ENCODE data around the gene TTC4.

Gene TTC4

GRCh38 chr1:54705153-54705552, 10.5 kb upstream of the TTC4 start:
- DNase-seq (ENCODE audit: low read depth in 2 of 2): no peak

- DNase-seq (ENCODE audit: low read depth in 2 of 2): no peak
Measured at GRCh38 chr1:54706419-54706818, 9.2 kb upstream of the TTC4 start.

GRCh38 chr1:54708385-54708784, 7.3 kb upstream of the TTC4 start:
- DNase-seq (ENCODE audit: low read depth in 2 of 2): no peak

- no peak for DNase-seq (ENCODE audit: low read depth in 2 of 2)
Measured at GRCh38 chr1:54709547-54710292, 5.9 kb upstream of the TTC4 start.

- DNase-seq (ENCODE audit: low read depth in 2 of 2): no peak
Measured at GRCh38 chr1:54710434-54710833, 5.2 kb upstream of the TTC4 start.

- no peak for DNase-seq (ENCODE audit: low read depth in 2 of 2)
Measured at GRCh38 chr1:54710841-54711240, 4.8 kb upstream of the TTC4 start.

- no peak for DNase-seq (ENCODE audit: low read depth in 2 of 2)
Measured at GRCh38 chr1:54711536-54711935, 4.1 kb upstream of the TTC4 start.

GRCh38 chr1:54714881-54715492, 674 bp upstream of the TTC4 start:
- DNase-seq (ENCODE audit: low read depth in 2 of 2): no peak

GRCh38 chr1:54716299-54717047, 812 bp downstream of the TTC4 start:
- peak in 1 of 2 experiments; percentile 0 for DNase-seq (ENCODE audit: low read depth in 2 of 2)

GRCh38 chr1:54721719-54722118, 6.1 kb downstream of the TTC4 start:
- no peak for DNase-seq (ENCODE audit: low read depth in 2 of 2)

GRCh38 chr1:54723985-54724384, 8.3 kb downstream of the TTC4 start:
- no peak for DNase-seq (ENCODE audit: low read depth in 2 of 2)

- DNase-seq (ENCODE audit: low read depth in 2 of 2): no peak
Measured at GRCh38 chr1:54724771-54725170, 9.1 kb downstream of the TTC4 start.

- no peak for DNase-seq (ENCODE audit: low read depth in 2 of 2)
Measured at GRCh38 chr1:54728027-54728426, 12.4 kb downstream of the TTC4 start.

GRCh38 chr1:54736685-54737084, 21.0 kb downstream of the TTC4 start:
- DNase-seq (ENCODE audit: low read depth in 2 of 2): no peak

GRCh38 chr1:54738244-54738643, 22.6 kb downstream of the TTC4 start:
- no peak for DNase-seq (ENCODE audit: low read depth in 2 of 2)

GRCh38 chr1:54741531-54741930, 25.9 kb downstream of the TTC4 start:
- DNase-seq (ENCODE audit: low read depth in 2 of 2): no peak

- DNase-seq (ENCODE audit: low read depth in 2 of 2): no peak
Measured at GRCh38 chr1:54742282-54742681, 26.6 kb downstream of the TTC4 start.

GRCh38 chr1:54743416-54744226, 28.0 kb downstream of the TTC4 start:
- DNase-seq (ENCODE audit: low read depth in 2 of 2): no peak

- DNase-seq (ENCODE audit: low read depth in 2 of 2): no peak
Measured at GRCh38 chr1:54744696-54745095, 29.0 kb downstream of the TTC4 start.

GRCh38 chr1:54745274-54745673, 29.6 kb downstream of the TTC4 start:
- DNase-seq (ENCODE audit: low read depth in 2 of 2): no peak

GRCh38 chr1:54745864-54746263, 30.2 kb downstream of the TTC4 start:
- DNase-seq (ENCODE audit: low read depth in 2 of 2): no peak

Data from fibroblast of skin of left quadriceps (primary cell).